SK-N-SH (cell line): ENCODE data around the gene TMEM14B. TPM values are rescaled to one million over a fixed set of nuclear protein-coding genes. Genes with fewer than 3 reads are reported as not detected.

Experiments used
- CTCF ChIA-PET: fragments of 300-600, 350-600 bp; formaldehyde crosslinking; extraction: SDS; loops from one replicate; lab custom pipeline; 2021; lab: Yijun Ruan, JAX
- POLR2A ChIA-PET: fragments of 350-600 bp; sonication (Branson Sonifier 250); formaldehyde crosslinking; extraction: SDS; loops from one replicate; lab custom pipeline; 2020; ENCODE audit warnings: antibody characterized with exemption, inconsistent platforms; lab: Yijun Ruan, JAX
- DNase-seq: peaks from one replicate; pipeline ENCODE4 v3.0.0; 2012
- H2AFZ ChIP-seq: fragments of 200-600 bp; sonication (generic); 2 replicates; pipeline ENCODE4 v1.8.1; 2016; ENCODE audit warnings: antibody characterized with exemption, mild to moderate bottlenecking, low read depth
- H3F3A ChIP-seq: fragments of 200-600 bp; sonication (generic); replicated peaks from 2 replicates; pipeline ENCODE3; 2016; ENCODE audit warnings: antibody characterized with exemption, mild to moderate bottlenecking; ENCODE audit not compliant: insufficient read depth
- H3K27ac ChIP-seq, 2 experiments: fragments of 200-500 bp in 1 of 2; fragments of 200-600 bp in 1 of 2; sonication (Bioruptor generic) in 1 of 2; sonication (generic), shearing (Covaris generic) in 1 of 2; 2 replicates each; pipeline versions ENCODE4 v1.5.1 to v1.6.1; 2014 to 2016; ENCODE audit warnings: low read depth in 2 of 2, inconsistent platforms in 1 of 2, low read length in 1 of 2, mild to moderate bottlenecking in 1 of 2, mixed read lengths in 1 of 2
- H3K27me3 ChIP-seq: fragments of 200-600 bp; sonication (generic), shearing (Covaris generic); 2 replicates; pipeline ENCODE4 v1.6.1; 2016; ENCODE audit warnings: mixed run types; ENCODE audit not compliant: insufficient read depth
- H3K36me3 ChIP-seq, 2 experiments: fragments of 200-500 bp in 1 of 2; fragments of 200-600 bp in 1 of 2; sonication (Bioruptor generic) in 1 of 2; sonication (generic) in 1 of 2; replicated peaks in 1 of 2; 2 replicates each; pipeline versions ENCODE3 to v1.5.1; 2014 to 2016; ENCODE audit warnings: low read length in 1 of 2, mild to moderate bottlenecking in 1 of 2; ENCODE audit not compliant: insufficient read depth in 2 of 2, control insufficient read depth in 1 of 2
- H3K4me1 ChIP-seq, 2 experiments: fragments of 200-500 bp in 1 of 2; fragments of 200-600 bp in 1 of 2; sonication (Bioruptor generic) in 1 of 2; sonication (generic), shearing (Covaris generic) in 1 of 2; 2 replicates each; pipeline versions ENCODE4 v1.5.1 to v1.6.1; 2014 to 2016; ENCODE audit warnings: low read depth in 1 of 2, low read length in 1 of 2, mixed run types in 1 of 2; ENCODE audit not compliant: insufficient read depth in 2 of 2, control insufficient read depth in 1 of 2
- H3K4me2 ChIP-seq: fragments of 200-600 bp; sonication (generic), shearing (Covaris generic); 2 replicates; pipeline ENCODE4 v1.6.1; 2017; ENCODE audit warnings: mixed run types
- H3K4me3 ChIP-seq, 2 experiments: fragments of 200-500 bp in 1 of 2; fragments of 200-600 bp in 1 of 2; sonication (Bioruptor generic) in 1 of 2; sonication (generic), shearing (Covaris generic) in 1 of 2; 2 replicates each; pipeline versions ENCODE4 v1.5.1 to v1.8.1; 2014 to 2016; ENCODE audit warnings: low read depth in 2 of 2, inconsistent platforms in 1 of 2, low read length in 1 of 2, mild to moderate bottlenecking in 1 of 2, mixed read lengths in 1 of 2, moderate library complexity in 1 of 2
- H3K79me2 ChIP-seq: fragments of 200-600 bp; sonication (generic); 2 replicates; pipeline ENCODE4 v1.8.1; 2017; ENCODE audit warnings: mild to moderate bottlenecking; ENCODE audit not compliant: insufficient read depth
- H3K9ac ChIP-seq: fragments of 200-600 bp; sonication (generic); 2 replicates; pipeline ENCODE4 v1.6.1; 2017; ENCODE audit warnings: mixed run types
- H3K9me2 ChIP-seq: fragments of 200-600 bp; sonication (generic); 2 replicates; pipeline ENCODE4 v1.6.1; 2017; ENCODE audit warnings: mixed run types
- H3K9me3 ChIP-seq: fragments of 200-600 bp; sonication (generic); 2 replicates; pipeline ENCODE4 v1.6.1; 2017; ENCODE audit warnings: mixed run types, mild to moderate bottlenecking, moderate library complexity
- H4K20me1 ChIP-seq: fragments of 200-600 bp; sonication (generic); 2 replicates; pipeline ENCODE4 v1.6.1; 2017; ENCODE audit warnings: mild to moderate bottlenecking, mixed run types; ENCODE audit not compliant: insufficient read depth
- CHD2 ChIP-seq: fragments of 150-350 bp; IDR thresholded peaks from 2 replicates; pipeline ENCODE4 v1.6.1; 2018; ENCODE audit warnings: low read length; ENCODE audit not compliant: partially characterized antibody
- EZH2phosphoT487 ChIP-seq: fragments of 200-600 bp; sonication (generic); IDR thresholded peaks from 2 replicates; pipeline ENCODE4 v1.6.1; 2017; ENCODE audit warnings: low read depth, mixed run types, mild to moderate bottlenecking, antibody characterized with exemption, moderate library complexity, borderline replicate concordance
- FOXJ3 ChIP-seq: sonication (generic); formaldehyde crosslinking; IDR thresholded peaks from 2 replicates; pipeline ENCODE4 v1.5.1; 2020; ENCODE audit warnings: mild to moderate bottlenecking, missing genetic modification reagents
- GABPA ChIP-seq: IDR thresholded peaks from 2 replicates; pipeline ENCODE4 v1.4.0; 2012; ENCODE audit warnings: low read depth, mild to moderate bottlenecking
- GATA2 ChIP-seq: sonication (generic); formaldehyde crosslinking; IDR thresholded peaks from 2 replicates; pipeline ENCODE4 v1.5.0; 2020; ENCODE audit warnings: mild to moderate bottlenecking, missing genetic modification reagents
- MAX ChIP-seq: IDR thresholded peaks from 2 replicates; pipeline ENCODE4 v1.4.0; 2012; ENCODE audit warnings: low read depth
- MXI1 ChIP-seq: IDR thresholded peaks from 2 replicates; pipeline ENCODE4 v1.6.1; 2012; ENCODE audit warnings: mild to moderate bottlenecking, low read depth, low read length, improper control_type of control experiment
- NFIC ChIP-seq: IDR thresholded peaks from 2 replicates; pipeline ENCODE4 v1.4.0; 2012; ENCODE audit warnings: borderline replicate concordance
- NRF1 ChIP-seq: IDR thresholded peaks from 2 replicates; pipeline ENCODE4 v1.6.1; 2012; ENCODE audit warnings: low read depth, mild to moderate bottlenecking, low read length
- PBX3 ChIP-seq: IDR thresholded peaks from 2 replicates; pipeline ENCODE4; 2012
- POLR2AphosphoS5 ChIP-seq: IDR thresholded peaks from 2 replicates; pipeline ENCODE4 v1.6.1; 2012; ENCODE audit warnings: low read depth, low read length
- RAD21 ChIP-seq: IDR thresholded peaks from 2 replicates; pipeline ENCODE4 v1.6.1; 2012; ENCODE audit warnings: mild to moderate bottlenecking, low read length
- RCOR1 ChIP-seq: fragments of 150-350 bp; IDR thresholded peaks from 2 replicates; pipeline ENCODE4 v1.6.1; 2017; ENCODE audit warnings: antibody characterized with exemption, low read length
- REST ChIP-seq: IDR thresholded peaks from 2 replicates; pipeline ENCODE4 v1.6.1; 2012; ENCODE audit warnings: mild to moderate bottlenecking, low read depth, low read length, moderate library complexity
- SIN3A ChIP-seq: IDR thresholded peaks from 2 replicates; pipeline ENCODE4 v1.6.1; 2012; ENCODE audit warnings: low read depth, mild to moderate bottlenecking, low read length, moderate library complexity, borderline replicate concordance
- SMC3 ChIP-seq: IDR thresholded peaks from 2 replicates; pipeline ENCODE4 v1.6.1; 2012; ENCODE audit warnings: low read depth, low read length, improper control_type of control experiment
- TAF1 ChIP-seq: IDR thresholded peaks from 2 replicates; pipeline ENCODE4 v1.6.1; 2012; ENCODE audit warnings: low read depth, mild to moderate bottlenecking, low read length, moderate library complexity, borderline replicate concordance
- TEAD4 ChIP-seq: IDR thresholded peaks from 2 replicates; pipeline ENCODE4 v1.4.0; 2012; ENCODE audit warnings: mild to moderate bottlenecking, borderline replicate concordance; ENCODE audit not compliant: insufficient read depth
- YY1 ChIP-seq: IDR thresholded peaks from 2 replicates; pipeline ENCODE4 v1.4.0; 2012; ENCODE audit warnings: low read depth, mild to moderate bottlenecking
- WGBS: methylation state at CpG from one replicate; pipeline ENCODE4 v1.1.6; 2017; ENCODE audit warnings: low lambda C conversion rate; 5-methylcytosine and 5-hydroxymethylcytosine counted together
- polyA plus RNA-seq, 3 experiments: library from polyadenylated mRNA; depleted of rRNA; stranded (reverse); fragments of >200 nt; gene quantifications; 2 replicates each; pipeline ENCODE4 v1.2.3, GENCODE V29; 2012
- TF ChIP-seq, protein P1 (sequence below): IDR thresholded peaks from 2 replicates; pipeline ENCODE4 v1.4.0; 2012; ENCODE audit warnings: low read depth, borderline replicate concordance
- TF ChIP-seq, protein P2 (sequence below): fragments of 150-350 bp; IDR thresholded peaks from 2 replicates; pipeline ENCODE4 v1.6.1; 2016; ENCODE audit warnings: mild to moderate bottlenecking, low read depth, low read length
- TF ChIP-seq, protein P3 (sequence below): IDR thresholded peaks from 2 replicates; pipeline ENCODE4 v1.4.0; 2012; ENCODE audit warnings: low read depth, borderline replicate concordance

Gene TMEM14B
- 89.0 and 93.6 TPM in 2 replicates for polyA plus RNA-seq (2012; rRNA removed)
- polyA plus RNA-seq (2012; cell fraction: cytosol; rRNA removed) = 107 and 142 TPM in 2 replicates
- polyA plus RNA-seq (2012; cell fraction: nucleus; rRNA removed) = 21.9 and 32.6 TPM in 2 replicates

GRCh38 chr6:10747251-10747972 lies at the start of gene TMEM14B:
TSS of gene TMEM14B (plus strand) at chr6:10747805. CDS start at chr6:10749246, 1,441 bp downstream.
- peak; percentile 99 for DNase-seq
- H3K79me2 ChIP-seq = peaks cover 44% of the 10 kb centered on the region
- no peaks in the 10 kb centered on the region for H4K20me1 ChIP-seq
- H3K27ac ChIP-seq = peak within 1 kb of the TSS; percentile 36 to 88; a peak in 3 of 4 replicates
- POLR2A ChIA-PET = interaction anchor here (1.4 to 3.9 kb wide), 4 partner anchors 23 to 191 kb away, joined by 5 to 66 read pairs (median 6); partner anchors contain the start of genes C6orf52, PAK1IP1 and TMEM14C
- CTCF ChIA-PET = interaction anchor here (1.0 to 2.0 kb wide), 4 partner anchors 9 to 25 kb away, joined by 4 to 7 read pairs (median 4); partner anchors contain the start of gene TMEM14C
- no peaks in the 10 kb centered on the region for H3K9me2 ChIP-seq
- H3K4me2 ChIP-seq = peak within 1 kb of the TSS; percentile 95
- H3K9ac ChIP-seq = peak within 1 kb of the TSS; percentile 86
- no peaks in the 10 kb centered on the region for H3F3A ChIP-seq
- no peaks in the 10 kb centered on the region for H3K9me3 ChIP-seq
- peak within 1 kb of the TSS; percentile 91 to 93 for H3K4me3 ChIP-seq
- WGBS = 4% methylated on average over 30 of the region's 52 CpGs
- peak within 1 kb of the TSS; percentile 97 for H2AFZ ChIP-seq
- peaks cover 6 to 20% of the 10 kb centered on the region in 2 experiments; a peak in 3 of 4 replicates for H3K4me1 ChIP-seq
- peaks cover 18 to 19% of the 10 kb centered on the region in 2 experiments for H3K36me3 ChIP-seq
- H3K27me3 ChIP-seq = no peaks in the 10 kb centered on the region
- peak; percentile 37; the same call in 1 of the 2 replicates for TF ChIP-seq GATA2 (CRISPR knock-in tag)
- TF ChIP-seq, protein P1, sequence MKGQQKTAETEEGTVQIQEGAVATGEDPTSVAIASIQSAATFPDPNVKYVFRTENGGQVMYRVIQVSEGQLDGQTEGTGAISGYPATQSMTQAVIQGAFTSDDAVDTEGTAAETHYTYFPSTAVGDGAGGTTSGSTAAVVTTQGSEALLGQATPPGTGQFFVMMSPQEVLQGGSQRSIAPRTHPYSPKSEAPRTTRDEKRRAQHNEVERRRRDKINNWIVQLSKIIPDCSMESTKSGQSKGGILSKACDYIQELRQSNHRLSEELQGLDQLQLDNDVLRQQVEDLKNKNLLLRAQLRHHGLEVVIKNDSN = peak; percentile 8; the same call in 1 of the 2 replicates
- no peak for TF ChIP-seq EZH2phosphoT487
- TF ChIP-seq TEAD4 = no peak
- TF ChIP-seq CHD2 = peak; percentile 66
- no peak for TF ChIP-seq RCOR1
- TF ChIP-seq RAD21 = no peak
- peak; percentile 79; the same call in 1 of the 2 replicates for TF ChIP-seq MXI1
- no peak for TF ChIP-seq SMC3
- peak; percentile 44; the same call in 1 of the 2 replicates for TF ChIP-seq REST
- TF ChIP-seq NFIC = peak; percentile 52; the same call in 1 of the 2 replicates
- TF ChIP-seq YY1 = peak; percentile 69; the same call in 1 of the 2 replicates
- TF ChIP-seq, protein P2, sequence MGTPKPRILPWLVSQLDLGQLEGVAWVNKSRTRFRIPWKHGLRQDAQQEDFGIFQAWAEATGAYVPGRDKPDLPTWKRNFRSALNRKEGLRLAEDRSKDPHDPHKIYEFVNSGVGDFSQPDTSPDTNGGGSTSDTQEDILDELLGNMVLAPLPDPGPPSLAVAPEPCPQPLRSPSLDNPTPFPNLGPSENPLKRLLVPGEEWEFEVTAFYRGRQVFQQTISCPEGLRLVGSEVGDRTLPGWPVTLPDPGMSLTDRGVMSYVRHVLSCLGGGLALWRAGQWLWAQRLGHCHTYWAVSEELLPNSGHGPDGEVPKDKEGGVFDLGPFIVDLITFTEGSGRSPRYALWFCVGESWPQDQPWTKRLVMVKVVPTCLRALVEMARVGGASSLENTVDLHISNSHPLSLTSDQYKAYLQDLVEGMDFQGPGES = no peak
- peak; percentile 96 for TF ChIP-seq POLR2AphosphoS5
- TF ChIP-seq MAX = peak; percentile 88
- no peak for TF ChIP-seq FOXJ3 (CRISPR knock-in tag)
- no peak for TF ChIP-seq PBX3
- TF ChIP-seq, protein P3, sequence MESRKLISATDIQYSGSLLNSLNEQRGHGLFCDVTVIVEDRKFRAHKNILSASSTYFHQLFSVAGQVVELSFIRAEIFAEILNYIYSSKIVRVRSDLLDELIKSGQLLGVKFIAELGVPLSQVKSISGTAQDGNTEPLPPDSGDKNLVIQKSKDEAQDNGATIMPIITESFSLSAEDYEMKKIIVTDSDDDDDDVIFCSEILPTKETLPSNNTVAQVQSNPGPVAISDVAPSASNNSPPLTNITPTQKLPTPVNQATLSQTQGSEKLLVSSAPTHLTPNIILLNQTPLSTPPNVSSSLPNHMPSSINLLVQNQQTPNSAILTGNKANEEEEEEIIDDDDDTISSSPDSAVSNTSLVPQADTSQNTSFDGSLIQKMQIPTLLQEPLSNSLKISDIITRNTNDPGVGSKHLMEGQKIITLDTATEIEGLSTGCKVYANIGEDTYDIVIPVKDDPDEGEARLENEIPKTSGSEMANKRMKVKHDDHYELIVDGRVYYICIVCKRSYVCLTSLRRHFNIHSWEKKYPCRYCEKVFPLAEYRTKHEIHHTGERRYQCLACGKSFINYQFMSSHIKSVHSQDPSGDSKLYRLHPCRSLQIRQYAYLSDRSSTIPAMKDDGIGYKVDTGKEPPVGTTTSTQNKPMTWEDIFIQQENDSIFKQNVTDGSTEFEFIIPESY = no peak
- peak; percentile 86 for TF ChIP-seq NRF1
- TF ChIP-seq TAF1 = peak; percentile 84
- TF ChIP-seq GABPA = peak; percentile 56
- TF ChIP-seq SIN3A = peak; percentile 66; the same call in 1 of the 2 replicates
